PC-9 (cell line): Measurements from ENCODE around the gene PLEKHA5. TPM values are rescaled to one million over a fixed set of nuclear protein-coding genes. Genes with fewer than 3 reads are reported as not detected.

ENCODE experiments used
- BruUV-seq: library from RNA; stranded (reverse); fragments of 400-500 nt; replicated peaks from 2 replicates; lab custom pipeline; 2021; lab: Mats Ljungman, UMichigan
- CTCF ChIA-PET: fragments of 300-600 bp; sonication (Branson Sonifier 250); formaldehyde crosslinking; loops from one replicate; lab custom pipeline; 2022; ENCODE audit warnings: antibody characterized with exemption; lab: Charles Lee
- POLR2A ChIA-PET: fragments of 300-600 bp; sonication (Branson Sonifier 250); formaldehyde crosslinking; loops from one replicate; lab custom pipeline; 2022; ENCODE audit warnings: antibody characterized with exemption; ENCODE audit not compliant: unreplicated experiment; lab: Charles Lee
- DNase-seq, 2 experiments: peaks; one replicate each; pipeline versions ENCODE4 v3.0.0 to v3.0.0-alpha.2; 2015 to 2022; ENCODE audit warnings: mixed read lengths in 1 of 2
- H2AFZ ChIP-seq: fragments of 200-600 bp; sonication (generic); 2 replicates; pipeline ENCODE4 v1.8.1; 2017; ENCODE audit warnings: antibody characterized with exemption
- H3F3A ChIP-seq: fragments of 200-600 bp; sonication (generic); 2 replicates; pipeline ENCODE4 v1.8.1; 2017; ENCODE audit warnings: antibody characterized with exemption, mild to moderate bottlenecking, low read depth; ENCODE audit not compliant: insufficient read depth
- H3K27ac ChIP-seq: fragments of 200-600 bp; sonication (generic); 2 replicates; pipeline ENCODE4 v1.6.1; 2016; ENCODE audit warnings: mixed run types
- H3K27me3 ChIP-seq: fragments of 200-600 bp; sonication (generic); 2 replicates; pipeline ENCODE4 v1.6.1; 2016; ENCODE audit warnings: low read depth, mixed run types; ENCODE audit not compliant: insufficient read depth
- H3K36me3 ChIP-seq: fragments of 200-600 bp; sonication (generic); 2 replicates; pipeline ENCODE4 v1.6.1; 2016; ENCODE audit warnings: low read depth, mixed run types
- H3K4me1 ChIP-seq: fragments of 200-600 bp; sonication (generic); replicated peaks from 2 replicates; pipeline ENCODE4 v1.6.1; 2016; ENCODE audit warnings: mixed run types; ENCODE audit not compliant: insufficient read depth
- H3K4me2 ChIP-seq: fragments of 200-600 bp; sonication (generic); 2 replicates; pipeline ENCODE4 v1.6.1; 2017; ENCODE audit warnings: mixed run types
- H3K4me3 ChIP-seq: fragments of 200-600 bp; sonication (generic); 2 replicates; pipeline ENCODE4 v1.6.1; 2016; ENCODE audit warnings: mixed run types
- H3K79me2 ChIP-seq: fragments of 200-600 bp; sonication (generic); 2 replicates; pipeline ENCODE4 v1.6.1; 2017; ENCODE audit warnings: low read depth, mixed run types
- H3K9me2 ChIP-seq: fragments of 200-600 bp; sonication (generic); 2 replicates; pipeline ENCODE4 v1.8.1; 2017; ENCODE audit warnings: mild to moderate bottlenecking; ENCODE audit not compliant: insufficient read depth
- H3K9me3 ChIP-seq: fragments of 200-600 bp; sonication (generic); 2 replicates; pipeline ENCODE4 v1.8.1; 2016; ENCODE audit warnings: low read depth; ENCODE audit not compliant: insufficient read depth
- H4K20me1 ChIP-seq: fragments of 200-600 bp; sonication (generic); 2 replicates; pipeline ENCODE4 v1.8.1; 2017; ENCODE audit not compliant: insufficient read depth
- CTCF ChIP-seq: fragments of 200-600 bp; sonication (generic); conservative IDR thresholded peaks from 2 replicates; pipeline ENCODE4 v1.6.1; 2017; ENCODE audit warnings: mixed run types, antibody characterized with exemption, mild to moderate bottlenecking, moderate library complexity
- EZH2 ChIP-seq: fragments of 200-600 bp; sonication (generic); IDR thresholded peaks from 2 replicates; pipeline ENCODE4 v1.8.0; 2017; ENCODE audit warnings: antibody characterized with exemption, low read depth
- intact Hi-C: fragments of 100-400 bp; cut with micrococcal nuclease; formaldehyde crosslinking; loops from one replicate; pipeline ENCODE4 v1.10.0; 2022; ENCODE audit not compliant: unreplicated experiment
- total RNA-seq: library from RNA; stranded (reverse); gene quantifications from 2 replicates; pipeline ENCODE4 v1.2.3, GENCODE V29; 2021

The PLEKHA5 gene
- total RNA-seq, 1 experiment from 2014 or later: 54.1 TPM

- TF ChIP-seq CTCF: no peak
- TF ChIP-seq EZH2: no peak
- H3K27me3 ChIP-seq: no peaks in the 10 kb centered on the region
- intact Hi-C loops: no loop called here
- ChIA-PET POLR2A (no interaction called here), CTCF (no interaction called here)
- H3K4me2 ChIP-seq: no peak overlapping the region
- no peak overlapping the region for H3K27ac ChIP-seq
- BruUV-seq: no TSS peak
- peaks cover 5% of the 10 kb centered on the region for H3K4me1 ChIP-seq
- no peaks in the 10 kb centered on the region for H3K9me2 ChIP-seq
- DNase-seq: no peak
- H3K9me3 ChIP-seq: peaks cover 8% of the 10 kb centered on the region
- no peaks in the 10 kb centered on the region for H3K36me3 ChIP-seq
- peaks cover 16% of the 10 kb centered on the region for H3F3A ChIP-seq
- H3K79me2 ChIP-seq: peaks cover 11% of the 10 kb centered on the region
- no peak overlapping the region for H2AFZ ChIP-seq
- no peak overlapping the region for H3K4me3 ChIP-seq
- H4K20me1 ChIP-seq: no peaks in the 10 kb centered on the region
These were observed 2.3 kb upstream of the PLEKHA5 start for GRCh38 chr12:19127270-19127669.

- H3K9me3 ChIP-seq: peaks cover 8% of the 10 kb centered on the region
- no peak overlapping the region for H3K4me2 ChIP-seq
- peaks cover 23% of the 10 kb centered on the region for H3K79me2 ChIP-seq
- peaks cover 3% of the 10 kb centered on the region; the same call in 1 of the 2 replicates for H3K36me3 ChIP-seq
- BruUV-seq: TSS peak; percentile 55
- intact Hi-C loops: no loop called here
- ChIA-PET CTCF (interaction anchor here (0.7 kb wide), 1 partner anchor 276 kb away, joined by 5 read pairs; no protein-coding TSS in a partner anchor), POLR2A (interaction anchor here (0.6 kb wide), 3 partner anchors 55 to 145 kb away, joined by 3 to 8 read pairs (median 5); no protein-coding TSS in a partner anchor)
- H2AFZ ChIP-seq: no peak overlapping the region
- H3K4me1 ChIP-seq: peaks cover 17% of the 10 kb centered on the region
- H4K20me1 ChIP-seq: no peaks in the 10 kb centered on the region
- H3K27ac ChIP-seq: no peak overlapping the region
- no peak overlapping the region for H3K4me3 ChIP-seq
- no peak for DNase-seq
- TF ChIP-seq EZH2 (no peak), CTCF (no peak)
- no peaks in the 10 kb centered on the region for H3K27me3 ChIP-seq
- H3K9me2 ChIP-seq: no peaks in the 10 kb centered on the region
- peaks cover 21% of the 10 kb centered on the region for H3F3A ChIP-seq
These were observed 1.0 kb upstream of the PLEKHA5 start for GRCh38 chr12:19128485-19128884.

GRCh38 chr12:19129122-19129485, 429 bp upstream of the PLEKHA5 start:
- intact Hi-C loops: no loop called here
- peaks cover 29% of the 10 kb centered on the region for H3K79me2 ChIP-seq
- BruUV-seq: no TSS peak
- peaks cover 8% of the 10 kb centered on the region; the same call in 1 of the 2 replicates for H3K36me3 ChIP-seq
- peak overlapping the region; percentile 50; the same call in 1 of the 2 replicates for H3K4me3 ChIP-seq
- CTCF ChIA-PET: interaction anchor here (0.6 to 0.7 kb wide), 2 partner anchors 32 to 277 kb away, joined by 3 to 5 read pairs; no protein-coding TSS in a partner anchor
- peak overlapping the region; percentile 68 for H3K4me2 ChIP-seq
- H3K9me2 ChIP-seq: no peaks in the 10 kb centered on the region
- POLR2A ChIA-PET: interaction anchor here (0.6 kb wide), 2 partner anchors 55 to 145 kb away, joined by 3 to 8 read pairs; no protein-coding TSS in a partner anchor
- TF ChIP-seq EZH2: no peak
- no peak for TF ChIP-seq CTCF
- no peaks in the 10 kb centered on the region for H3K27me3 ChIP-seq
- DNase-seq: peak in 1 of 2 experiments; percentile 47
- peaks cover 21% of the 10 kb centered on the region for H3F3A ChIP-seq
- peaks cover 8% of the 10 kb centered on the region for H3K9me3 ChIP-seq
- H3K4me1 ChIP-seq: peaks cover 21% of the 10 kb centered on the region
- peak overlapping the region; percentile 88 for H2AFZ ChIP-seq
- H3K27ac ChIP-seq: peak overlapping the region; percentile 57
- H4K20me1 ChIP-seq: no peaks in the 10 kb centered on the region
